Measurements from ENCODE around the gene LRCH3.
A peak's percentile ranks its signal among the peaks of the same experiment; 100 is the strongest.
"Not testable (repeated sequence)": the region's sequence is repeated elsewhere in the genome, so short reads cannot be mapped to it uniquely, and the experiment has no call there.

LRCH3 gene

GRCh38 chr3:197837282-197837681 lies 46.2 kb downstream of the LRCH3 start:
- DNase-seq: no peak

- no peak for DNase-seq
Measured at GRCh38 chr3:197841789-197842188, 50.7 kb downstream of the LRCH3 start.

- no peak for DNase-seq
Measured at GRCh38 chr3:197846491-197846890, 55.4 kb downstream of the LRCH3 start.

GRCh38 chr3:197847866-197848401 lies 56.9 kb downstream of the LRCH3 start:
- peak; percentile 80 for DNase-seq

- DNase-seq: no peak
Measured at GRCh38 chr3:197854596-197855343, 63.7 kb downstream of the LRCH3 start.

- no peak for DNase-seq
Measured at GRCh38 chr3:197855571-197855970, 64.5 kb downstream of the LRCH3 start.

- no peak for DNase-seq
Measured at GRCh38 chr3:197856199-197856816, 65.3 kb downstream of the LRCH3 start.

GRCh38 chr3:197858133-197858532 lies 67.1 kb downstream of the LRCH3 start:
- no peak for DNase-seq

GRCh38 chr3:197858598-197858997 lies 67.5 kb downstream of the LRCH3 start:
- no peak for DNase-seq

- DNase-seq: no peak
Measured at GRCh38 chr3:197866035-197866434, 75.0 kb downstream of the LRCH3 start.

GRCh38 chr3:197873329-197873728 lies 82.3 kb downstream of the LRCH3 start:
- DNase-seq: no peak

- DNase-seq: no peak
Measured at GRCh38 chr3:197874064-197874463, 83.0 kb downstream of the LRCH3 start.

- DNase-seq: no peak
Measured at GRCh38 chr3:197874653-197875052, 83.6 kb downstream of the LRCH3 start.

GRCh38 chr3:197877902-197878301 lies 86.8 kb downstream of the LRCH3 start:
- no peak for DNase-seq

- no peak for DNase-seq
Measured at GRCh38 chr3:197878427-197878826, 87.4 kb downstream of the LRCH3 start.

GRCh38 chr3:197880491-197881269 lies 89.6 kb downstream of the LRCH3 start:
- no peak for DNase-seq

GRCh38 chr3:197881270-197881969 lies 90.4 kb downstream of the LRCH3 start:
- no peak for DNase-seq

GRCh38 chr3:197881970-197882338 lies 90.9 kb downstream of the LRCH3 start:
- no peak for DNase-seq

GRCh38 chr3:197882586-197882985 lies 91.5 kb downstream of the LRCH3 start:
- no peak for DNase-seq

- DNase-seq: no peak
Measured at GRCh38 chr3:197883541-197883940, 92.5 kb downstream of the LRCH3 start.

- DNase-seq: not testable (repeated sequence)
Measured at GRCh38 chr3:197884330-197884729, 93.3 kb downstream of the LRCH3 start.

- DNase-seq: not testable (repeated sequence)
Measured at GRCh38 chr3:197886052-197886451, 95.0 kb downstream of the LRCH3 start.

All from NCI-H187 treated with DMSO at 0.1 percent for 48 hours (cell line).